SKM-1 (cell line): ENCODE data around the gene SENP5.
A peak's percentile ranks its signal among the peaks of the same experiment; 100 is the strongest.
"Not testable (repeated sequence)": the region's sequence is repeated elsewhere in the genome, so short reads cannot be mapped to it uniquely, and the experiment has no call there.

ENCODE experiments used
- DNase-seq: peaks from one replicate; lab custom pipeline; 2025; ENCODE audit not compliant: unreplicated experiment; lab: John Stamatoyannopoulos, UW

Gene SENP5

GRCh38 chr3:196867507-196868296 lies at the start of gene SENP5:
Gene SENP5 (plus strand): TSS chr3:196867920. CDS start chr3:196885182, 17,262 bp downstream.
- DNase-seq = peak; percentile 53

- no peak for DNase-seq
These were observed 45.8 kb upstream of the SENP5 start for GRCh38 chr3:196821806-196822355.

- not testable (repeated sequence) for DNase-seq
These were observed 38.1 kb upstream of the SENP5 start for GRCh38 chr3:196829651-196830050.

- no peak for DNase-seq
These were observed 32.6 kb upstream of the SENP5 start for GRCh38 chr3:196835086-196835485.

GRCh38 chr3:196836626-196837025 lies 31.1 kb upstream of the SENP5 start:
- not testable (repeated sequence) for DNase-seq

GRCh38 chr3:196837819-196838420 lies 29.8 kb upstream of the SENP5 start:
- peak; percentile 24 for DNase-seq

- DNase-seq = not testable (repeated sequence)
These were observed 28.4 kb upstream of the SENP5 start for GRCh38 chr3:196839351-196839750.

GRCh38 chr3:196842567-196843434 lies 24.9 kb upstream of the SENP5 start:
- no peak for DNase-seq

- DNase-seq = no peak
These were observed 24.1 kb upstream of the SENP5 start for GRCh38 chr3:196843435-196844110.

- not testable (repeated sequence) for DNase-seq
These were observed 23.2 kb upstream of the SENP5 start for GRCh38 chr3:196844235-196845219.

GRCh38 chr3:196848375-196848774 lies 19.3 kb upstream of the SENP5 start:
- not testable (repeated sequence) for DNase-seq

GRCh38 chr3:196849180-196849741 lies 18.5 kb upstream of the SENP5 start:
- no peak for DNase-seq

GRCh38 chr3:196863000-196863399 lies 4.7 kb upstream of the SENP5 start:
- DNase-seq = not testable (repeated sequence)

- no peak for DNase-seq
These were observed 589 bp upstream of the SENP5 start for GRCh38 chr3:196867155-196867506.

- peak; percentile 22 for DNase-seq
These were observed 559 bp downstream of the SENP5 start for GRCh38 chr3:196868297-196868661.

- no peak for DNase-seq
These were observed 4.6 kb downstream of the SENP5 start for GRCh38 chr3:196872316-196872715.

- not testable (repeated sequence) for DNase-seq
These were observed 6.9 kb downstream of the SENP5 start for GRCh38 chr3:196874511-196875094.

- no peak for DNase-seq
These were observed 7.5 kb downstream of the SENP5 start for GRCh38 chr3:196875258-196875657.

- no peak for DNase-seq
These were observed 15.6 kb downstream of the SENP5 start for GRCh38 chr3:196883361-196883760.
